Measurements from ENCODE around the gene LEF1. TPM values are rescaled to one million over a fixed set of nuclear protein-coding genes. Genes with fewer than 3 reads are reported as not detected.

Gene LEF1
- total RNA-seq, 1 donor from 2014 or later: 16.6 TPM

- H3K27me3 Mint-ChIP-seq (ENCODE audit: low read depth, unreplicated experiment): peaks cover 13% of the 10 kb centered on the region
These were observed 11.8 kb upstream of the LEF1 start for GRCh38 chr4:108180513-108180912.

GRCh38 chr4:108175966-108176365 lies 7.2 kb upstream of the LEF1 start:
- Histone ChIP-seq H3K4me3 (ENCODE audit: insufficient read depth, low read depth, low read length) (no peak overlapping the region), H3K4me1 (ENCODE audit: insufficient read depth, low read length) (no peaks in the 10 kb centered on the region), H3K9me3 (ENCODE audit: insufficient read depth, low read depth, low read length) (no peaks in the 10 kb centered on the region), H3K27me3 (ENCODE audit: insufficient read depth, low read length) (peaks cover 18% of the 10 kb centered on the region), H3K4me2 (ENCODE audit: low read length) (no peak overlapping the region), H4K20me1 (ENCODE audit: insufficient read depth, low read length) (no peaks in the 10 kb centered on the region), H3K9ac (ENCODE audit: low read length) (no peak overlapping the region), H3K36me3 (ENCODE audit: insufficient read depth, low read length) (no peaks in the 10 kb centered on the region), H2AFZ (ENCODE audit: low read depth, low read length) (no peak overlapping the region), H3K79me2 (ENCODE audit: insufficient read depth, low read length) (no peaks in the 10 kb centered on the region), H3K27ac (ENCODE audit: low read depth, low read length) (no peak overlapping the region)
- no peaks in the 10 kb centered on the region for H3K36me3 Mint-ChIP-seq (ENCODE audit: low read depth, unreplicated experiment)
- peaks cover 41% of the 10 kb centered on the region for H3K27me3 Mint-ChIP-seq (ENCODE audit: low read depth, unreplicated experiment)
- FAIRE-seq (no peak), DNase-seq (ENCODE audit: low read depth) (no peak)
- TF ChIP-seq, protein P1, sequence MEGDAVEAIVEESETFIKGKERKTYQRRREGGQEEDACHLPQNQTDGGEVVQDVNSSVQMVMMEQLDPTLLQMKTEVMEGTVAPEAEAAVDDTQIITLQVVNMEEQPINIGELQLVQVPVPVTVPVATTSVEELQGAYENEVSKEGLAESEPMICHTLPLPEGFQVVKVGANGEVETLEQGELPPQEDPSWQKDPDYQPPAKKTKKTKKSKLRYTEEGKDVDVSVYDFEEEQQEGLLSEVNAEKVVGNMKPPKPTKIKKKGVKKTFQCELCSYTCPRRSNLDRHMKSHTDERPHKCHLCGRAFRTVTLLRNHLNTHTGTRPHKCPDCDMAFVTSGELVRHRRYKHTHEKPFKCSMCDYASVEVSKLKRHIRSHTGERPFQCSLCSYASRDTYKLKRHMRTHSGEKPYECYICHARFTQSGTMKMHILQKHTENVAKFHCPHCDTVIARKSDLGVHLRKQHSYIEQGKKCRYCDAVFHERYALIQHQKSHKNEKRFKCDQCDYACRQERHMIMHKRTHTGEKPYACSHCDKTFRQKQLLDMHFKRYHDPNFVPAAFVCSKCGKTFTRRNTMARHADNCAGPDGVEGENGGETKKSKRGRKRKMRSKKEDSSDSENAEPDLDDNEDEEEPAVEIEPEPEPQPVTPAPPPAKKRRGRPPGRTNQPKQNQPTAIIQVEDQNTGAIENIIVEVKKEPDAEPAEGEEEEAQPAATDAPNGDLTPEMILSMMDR (IDR thresholded peaks at IDR 0.05; ENCODE audit: insufficient read depth, low read depth, low read length): no peak
- no peak for TF ChIP-seq EZH2 (IDR thresholded peaks at IDR 0.05; ENCODE audit: insufficient read depth, low read length)
- no peak overlapping the region for H3K4me3 Mint-ChIP-seq (ENCODE audit: unreplicated experiment)
- peaks cover 4% of the 10 kb centered on the region for H3K4me1 Mint-ChIP-seq (ENCODE audit: low read depth, unreplicated experiment)
- H3K27ac Mint-ChIP-seq (ENCODE audit: unreplicated experiment): no peak overlapping the region
- H3K9me3 Mint-ChIP-seq (ENCODE audit: unreplicated experiment): no peaks in the 10 kb centered on the region

More at GRCh38 chr4:108180513-108180912, 11.8 kb upstream of the LEF1 start:
- no peaks in the 10 kb centered on the region for H3K79me2 ChIP-seq (ENCODE audit: insufficient read depth, low read length)
- DNase-seq (ENCODE audit: low read depth) (no peak), FAIRE-seq (no peak)
- Mint-ChIP-seq H3K4me1 (ENCODE audit: low read depth, unreplicated experiment) (peaks cover 11% of the 10 kb centered on the region), H3K36me3 (ENCODE audit: low read depth, unreplicated experiment) (no peaks in the 10 kb centered on the region), H3K4me3 (ENCODE audit: unreplicated experiment) (no peak overlapping the region), H3K9me3 (ENCODE audit: unreplicated experiment) (no peaks in the 10 kb centered on the region), H3K27ac (ENCODE audit: unreplicated experiment) (no peak overlapping the region)
- H3K27me3 ChIP-seq (ENCODE audit: insufficient read depth, low read length): peaks cover 2% of the 10 kb centered on the region
- H3K27ac ChIP-seq (ENCODE audit: low read depth, low read length): no peak overlapping the region
- H3K9me3 ChIP-seq (ENCODE audit: insufficient read depth, low read depth, low read length): no peaks in the 10 kb centered on the region
- H3K36me3 ChIP-seq (ENCODE audit: insufficient read depth, low read length): no peaks in the 10 kb centered on the region
- no peak overlapping the region for H3K4me2 ChIP-seq (ENCODE audit: low read length)
- H3K4me1 ChIP-seq (ENCODE audit: insufficient read depth, low read length): peaks cover 3% of the 10 kb centered on the region
- no peak overlapping the region for H3K4me3 ChIP-seq (ENCODE audit: insufficient read depth, low read depth, low read length)
- no peaks in the 10 kb centered on the region for H4K20me1 ChIP-seq (ENCODE audit: insufficient read depth, low read length)
- no peak overlapping the region for H3K9ac ChIP-seq (ENCODE audit: low read length)
- TF ChIP-seq, protein P1 (IDR thresholded peaks at IDR 0.05; ENCODE audit: insufficient read depth, low read depth, low read length): no peak
- TF ChIP-seq EZH2 (IDR thresholded peaks at IDR 0.05; ENCODE audit: insufficient read depth, low read length): no peak
- H2AFZ ChIP-seq (ENCODE audit: low read depth, low read length): no peak overlapping the region

DNA sequence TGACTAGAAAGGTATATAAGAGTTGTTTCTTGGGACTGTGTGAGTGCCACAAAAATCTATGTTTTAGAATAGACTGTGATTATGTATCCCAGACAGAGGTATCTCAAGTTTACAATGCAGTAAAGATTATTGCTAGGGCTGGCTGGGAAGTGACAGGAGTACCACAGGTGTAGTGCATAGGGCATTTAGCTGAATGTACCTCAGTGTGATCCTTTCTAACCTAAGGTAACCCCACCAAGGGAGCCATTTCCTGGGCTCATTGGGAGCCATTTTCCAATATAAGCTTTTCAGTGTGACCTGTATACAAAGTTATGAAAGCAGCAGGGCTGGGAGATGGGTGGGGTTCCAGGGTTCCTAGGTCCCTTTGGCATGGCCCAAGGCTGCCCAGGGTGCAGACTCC lies 6.1 kb upstream of the LEF1 start:
- no peaks in the 10 kb centered on the region for H3K36me3 Mint-ChIP-seq (ENCODE audit: low read depth, unreplicated experiment)
- no peak for DNase-seq (ENCODE audit: low read depth)
- Histone ChIP-seq H3K4me1 (ENCODE audit: insufficient read depth, low read length) (no peaks in the 10 kb centered on the region), H2AFZ (ENCODE audit: low read depth, low read length) (no peak overlapping the region), H3K9me3 (ENCODE audit: insufficient read depth, low read depth, low read length) (no peaks in the 10 kb centered on the region), H3K4me3 (ENCODE audit: insufficient read depth, low read depth, low read length) (no peak overlapping the region), H4K20me1 (ENCODE audit: insufficient read depth, low read length) (peaks cover 4% of the 10 kb centered on the region), H3K9ac (ENCODE audit: low read length) (no peak overlapping the region), H3K27ac (ENCODE audit: low read depth, low read length) (no peak overlapping the region), H3K27me3 (ENCODE audit: insufficient read depth, low read length) (peaks cover 27% of the 10 kb centered on the region), H3K79me2 (ENCODE audit: insufficient read depth, low read length) (no peaks in the 10 kb centered on the region), H3K4me2 (ENCODE audit: low read length) (no peak overlapping the region), H3K36me3 (ENCODE audit: insufficient read depth, low read length) (no peaks in the 10 kb centered on the region)
- peaks cover 4% of the 10 kb centered on the region for H3K4me1 Mint-ChIP-seq (ENCODE audit: low read depth, unreplicated experiment)
- no peak for FAIRE-seq
- H3K27ac Mint-ChIP-seq (ENCODE audit: unreplicated experiment): no peak overlapping the region
- H3K27me3 Mint-ChIP-seq (ENCODE audit: low read depth, unreplicated experiment): peaks cover 52% of the 10 kb centered on the region
- no peaks in the 10 kb centered on the region for H3K9me3 Mint-ChIP-seq (ENCODE audit: unreplicated experiment)
- TF ChIP-seq, protein P1 (IDR thresholded peaks at IDR 0.05; ENCODE audit: insufficient read depth, low read depth, low read length): no peak
- no peak for TF ChIP-seq EZH2 (IDR thresholded peaks at IDR 0.05; ENCODE audit: insufficient read depth, low read length)
- no peak overlapping the region for H3K4me3 Mint-ChIP-seq (ENCODE audit: unreplicated experiment)
